Measurements from ENCODE around the gene ELF1. TPM values are rescaled to one million over a fixed set of nuclear protein-coding genes. Genes with fewer than 3 reads are reported as not detected.

Gene ELF1
- total RNA-seq, 1 experiment from 2014 or later, result 15.3 TPM

DNA sequence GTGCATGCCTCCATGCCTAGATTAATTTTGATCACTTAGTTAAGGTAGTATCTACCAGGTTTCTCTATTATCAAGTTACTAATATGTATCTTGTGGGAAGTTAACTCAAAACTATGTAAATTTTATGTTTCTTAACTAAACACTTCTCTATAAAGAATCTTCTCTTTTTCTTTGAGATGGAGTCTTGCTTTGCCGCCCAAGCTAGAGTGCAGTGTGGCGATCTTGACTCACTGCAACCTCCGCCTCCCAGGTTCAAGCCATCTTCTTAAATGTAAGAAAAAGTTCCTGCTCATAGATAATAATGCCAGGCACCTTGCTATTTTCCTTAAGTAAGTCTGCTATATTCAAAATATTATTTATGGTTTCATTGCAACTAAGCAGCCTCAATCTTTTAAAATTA, 58.4 kb downstream of the ELF1 start:
- H4K20me1 ChIP-seq (ENCODE audit: low read length), result no peaks in the 10 kb centered on the region
- no peaks in the 10 kb centered on the region for H3K9me2 ChIP-seq (replicated peaks; ENCODE audit: low read length)
- no peak for DNase-seq
- H3K9me3 ChIP-seq (ENCODE audit: low read length), result no peaks in the 10 kb centered on the region
- no peak overlapping the region for H2AFZ ChIP-seq (ENCODE audit: low read length)
- ChIA-PET CTCF (no interaction called here), POLR2A (ENCODE audit: unreplicated experiment) (no interaction called here)
- H3K4me1 ChIP-seq (ENCODE audit: insufficient read depth, low read length), result peaks cover 7% of the 10 kb centered on the region; the same call in 1 of the 2 replicates
- no peak for TF ChIP-seq EZH2 (IDR thresholded peaks at IDR 0.05; ENCODE audit: low read length, unreplicated experiment)
- TF ChIP-seq, protein P1, sequence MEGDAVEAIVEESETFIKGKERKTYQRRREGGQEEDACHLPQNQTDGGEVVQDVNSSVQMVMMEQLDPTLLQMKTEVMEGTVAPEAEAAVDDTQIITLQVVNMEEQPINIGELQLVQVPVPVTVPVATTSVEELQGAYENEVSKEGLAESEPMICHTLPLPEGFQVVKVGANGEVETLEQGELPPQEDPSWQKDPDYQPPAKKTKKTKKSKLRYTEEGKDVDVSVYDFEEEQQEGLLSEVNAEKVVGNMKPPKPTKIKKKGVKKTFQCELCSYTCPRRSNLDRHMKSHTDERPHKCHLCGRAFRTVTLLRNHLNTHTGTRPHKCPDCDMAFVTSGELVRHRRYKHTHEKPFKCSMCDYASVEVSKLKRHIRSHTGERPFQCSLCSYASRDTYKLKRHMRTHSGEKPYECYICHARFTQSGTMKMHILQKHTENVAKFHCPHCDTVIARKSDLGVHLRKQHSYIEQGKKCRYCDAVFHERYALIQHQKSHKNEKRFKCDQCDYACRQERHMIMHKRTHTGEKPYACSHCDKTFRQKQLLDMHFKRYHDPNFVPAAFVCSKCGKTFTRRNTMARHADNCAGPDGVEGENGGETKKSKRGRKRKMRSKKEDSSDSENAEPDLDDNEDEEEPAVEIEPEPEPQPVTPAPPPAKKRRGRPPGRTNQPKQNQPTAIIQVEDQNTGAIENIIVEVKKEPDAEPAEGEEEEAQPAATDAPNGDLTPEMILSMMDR (conservative IDR thresholded peaks at IDR 0.05; ENCODE audit: low read depth, low read length), result no peak
- no peak for TF ChIP-seq EZH2phosphoT487 (IDR thresholded peaks at IDR 0.05; ENCODE audit: borderline replicate concordance, low read length)
- no peaks in the 10 kb centered on the region for H3F3A ChIP-seq (ENCODE audit: low read length, unreplicated experiment)
- ATAC-seq, result no peak
- BruUV-seq (replicated peaks), result no TSS peak
- no peak overlapping the region for H3K4me2 ChIP-seq (ENCODE audit: low read length)
- intact Hi-C loops (cut with micrococcal nuclease), result no loop called here
- H3K79me2 ChIP-seq (ENCODE audit: low read length), result peaks cover 17% of the 10 kb centered on the region
- no peaks in the 10 kb centered on the region for H3K27me3 ChIP-seq (ENCODE audit: low read length)
- H3K4me3 ChIP-seq (ENCODE audit: low read length), result no peak overlapping the region
- H3K36me3 ChIP-seq (ENCODE audit: low read depth, low read length), result no peaks in the 10 kb centered on the region; the same call in none of the 2 replicates
- no peak overlapping the region for H3K27ac ChIP-seq (ENCODE audit: low read length)
- no peak overlapping the region for H3K9ac ChIP-seq (ENCODE audit: low read length)

DNA sequence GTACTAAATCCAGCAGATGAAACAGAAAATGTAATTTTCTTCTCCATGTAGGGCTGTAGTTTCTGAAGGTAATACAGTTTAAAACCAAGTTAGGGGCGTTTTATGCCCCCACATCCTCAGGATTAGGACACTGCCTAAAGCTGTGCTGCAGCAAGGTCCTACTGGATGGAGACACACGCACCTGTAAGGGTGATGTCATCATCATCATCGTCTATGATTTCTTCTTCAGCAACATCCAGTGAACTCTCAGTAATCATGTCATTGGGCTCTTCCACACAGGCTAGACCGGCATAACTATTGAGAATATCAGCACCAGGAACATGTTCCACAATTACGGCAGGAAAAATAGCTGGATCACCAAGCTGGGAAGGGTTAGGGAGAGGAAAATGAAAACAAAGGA, 60.5 kb downstream of the ELF1 start:
- H3K9ac ChIP-seq (ENCODE audit: low read length), result no peak overlapping the region
- H3K4me3 ChIP-seq (ENCODE audit: low read length), result no peak overlapping the region
- H2AFZ ChIP-seq (ENCODE audit: low read length), result no peak overlapping the region
- no peaks in the 10 kb centered on the region for H3K4me1 ChIP-seq (ENCODE audit: insufficient read depth, low read length)
- DNase-seq (no peak), ATAC-seq (no peak)
- H3K27ac ChIP-seq (ENCODE audit: low read length), result no peak overlapping the region
- no TSS peak for BruUV-seq (replicated peaks)
- peaks cover 12% of the 10 kb centered on the region for H3K79me2 ChIP-seq (ENCODE audit: low read length)
- TF ChIP-seq EZH2phosphoT487 (IDR thresholded peaks at IDR 0.05; ENCODE audit: borderline replicate concordance, low read length), result no peak
- TF ChIP-seq, protein P1 (conservative IDR thresholded peaks at IDR 0.05; ENCODE audit: low read depth, low read length), result no peak
- TF ChIP-seq EZH2 (IDR thresholded peaks at IDR 0.05; ENCODE audit: low read length, unreplicated experiment), result no peak
- ChIA-PET CTCF (no interaction called here), POLR2A (ENCODE audit: unreplicated experiment) (no interaction called here)
- no peaks in the 10 kb centered on the region for H3K9me3 ChIP-seq (ENCODE audit: low read length)
- intact Hi-C loops (cut with micrococcal nuclease), result no loop called here
- H3K36me3 ChIP-seq (ENCODE audit: low read depth, low read length), result no peaks in the 10 kb centered on the region; the same call in none of the 2 replicates
- no peaks in the 10 kb centered on the region for H3F3A ChIP-seq (ENCODE audit: low read length, unreplicated experiment)
- H3K27me3 ChIP-seq (ENCODE audit: low read length), result no peaks in the 10 kb centered on the region
- H3K9me2 ChIP-seq (replicated peaks; ENCODE audit: low read length), result no peaks in the 10 kb centered on the region
- H3K4me2 ChIP-seq (ENCODE audit: low read length), result no peak overlapping the region
- H4K20me1 ChIP-seq (ENCODE audit: low read length), result no peaks in the 10 kb centered on the region

DNA sequence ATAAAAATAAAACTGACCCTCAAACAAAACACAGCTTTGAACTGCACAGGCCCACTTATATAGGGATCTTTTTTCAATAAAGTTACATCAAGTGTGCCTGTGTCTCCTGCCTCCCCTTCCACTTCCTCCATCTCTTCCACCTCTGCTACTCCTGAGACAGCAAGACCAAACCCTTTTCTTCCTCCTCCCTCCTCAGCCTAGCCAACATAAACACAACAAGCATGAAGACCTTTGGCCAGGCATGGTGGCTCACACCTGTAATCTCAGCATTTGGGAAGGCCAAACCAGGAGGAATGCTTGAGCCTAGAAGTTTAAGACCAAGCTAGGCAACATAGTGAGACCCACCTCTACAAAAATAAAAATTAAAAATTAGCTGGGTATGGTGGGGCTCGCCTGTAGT, 72.6 kb downstream of the ELF1 start:
- no TSS peak for BruUV-seq (replicated peaks)
- CTCF ChIA-PET, result no interaction called here

More for the DNA sequence above, 72.6 kb downstream of the ELF1 start:
- Histone ChIP-seq H4K20me1 (ENCODE audit: low read length) (no peaks in the 10 kb centered on the region), H2AFZ (ENCODE audit: low read length) (no peak overlapping the region), H3K9me2 (replicated peaks; ENCODE audit: low read length) (no peaks in the 10 kb centered on the region), H3K9me3 (ENCODE audit: low read length) (no peaks in the 10 kb centered on the region), H3K36me3 (ENCODE audit: low read depth, low read length) (peaks cover 5% of the 10 kb centered on the region; the same call in 1 of the 2 replicates), H3K79me2 (ENCODE audit: low read length) (no peaks in the 10 kb centered on the region), H3K4me3 (ENCODE audit: low read length) (no peak overlapping the region), H3K27ac (ENCODE audit: low read length) (no peak overlapping the region), H3K4me2 (ENCODE audit: low read length) (no peak overlapping the region), H3F3A (ENCODE audit: low read length, unreplicated experiment) (no peaks in the 10 kb centered on the region), H3K4me1 (ENCODE audit: insufficient read depth, low read length) (no peaks in the 10 kb centered on the region), H3K27me3 (ENCODE audit: low read length) (no peaks in the 10 kb centered on the region), H3K9ac (ENCODE audit: low read length) (no peak overlapping the region)
- ATAC-seq (no peak), DNase-seq (no peak)
- POLR2A ChIA-PET (ENCODE audit: unreplicated experiment), result no interaction called here
- TF ChIP-seq EZH2phosphoT487 (IDR thresholded peaks at IDR 0.05; ENCODE audit: borderline replicate concordance, low read length) (no peak), EZH2 (IDR thresholded peaks at IDR 0.05; ENCODE audit: low read length, unreplicated experiment) (no peak)
- TF ChIP-seq, protein P1 (conservative IDR thresholded peaks at IDR 0.05; ENCODE audit: low read depth, low read length), result no peak
- intact Hi-C loops (cut with micrococcal nuclease), result no loop called here

Measured in PC-3 (cell line).